ENCODE measurements around the gene AGAP4.
"Not testable (repeated sequence)": the region's sequence is repeated elsewhere in the genome, so short reads cannot be mapped to it uniquely, and the experiment has no call there.

- not testable (repeated sequence) for TF ChIP-seq CTCF, POLR2A (IDR thresholded peaks at IDR 0.05)
Measured at GRCh38 chr10:45820107-45820830, 27.0 kb downstream of the AGAP4 start.
